Activated CD4-positive, alpha-beta T cell treated with anti-CD3 and anti-CD28 coated beads, Interleukin-2, amount 10 ng/mL, durations not matched to agents 7 days and 5 days (primary cell): ENCODE data around the gene ANKRD36. TPM values are rescaled to one million over a fixed set of nuclear protein-coding genes. Genes with fewer than 3 reads are reported as not detected.
"Not testable (repeated sequence)": the region's sequence is repeated elsewhere in the genome, so short reads cannot be mapped to it uniquely, and the experiment has no call there.

ENCODE experiments used
- CTCF ChIA-PET: fragments of 350-600 bp; sonication (Branson Sonifier 250); formaldehyde crosslinking; loops from one replicate; lab custom pipeline; 2021; ENCODE audit warnings: antibody characterized with exemption; lab: Charles Lee
- POLR2A ChIA-PET: fragments of 350-600 bp; sonication (Branson Sonifier 250); formaldehyde crosslinking; loops from one replicate; lab custom pipeline; 2021; ENCODE audit warnings: antibody characterized with exemption; lab: Charles Lee
- DNase-seq: peaks from one replicate; pipeline ENCODE4 v3.0.0-alpha.2; 2020
- H3K27ac Mint-ChIP-seq: one replicate; pipeline ENCODE4 v1.8.0; 2021; ENCODE audit warnings: mild to moderate bottlenecking, moderate library complexity, mixed read lengths
- H3K27me3 Mint-ChIP-seq: one replicate; pipeline ENCODE4 v1.8.0; 2021; ENCODE audit warnings: mixed read lengths
- H3K36me3 Mint-ChIP-seq: one replicate; pipeline ENCODE4 v1.8.0; 2021; ENCODE audit warnings: low read depth, mixed read lengths
- H3K4me1 Mint-ChIP-seq: one replicate; pipeline ENCODE4 v1.8.0; 2021; ENCODE audit warnings: mixed read lengths
- H3K4me3 Mint-ChIP-seq: one replicate; pipeline ENCODE4 v1.8.0; 2021; ENCODE audit warnings: mild to moderate bottlenecking, moderate library complexity, mixed read lengths
- H3K9me3 Mint-ChIP-seq: one replicate; pipeline ENCODE4 v1.8.0; 2021; ENCODE audit warnings: mixed read lengths
- total RNA-seq, 2 experiments: library from RNA; stranded (reverse); gene quantifications; one replicate each; pipeline ENCODE4 v1.2.3, GENCODE V29; 2021

ANKRD36 gene
- 10 to 100 TPM; 54.7 to 59.5 TPM for total RNA-seq

GRCh38 chr2:97113050-97113881, at the start of gene ANKRD36:
ANKRD36 (plus strand) TSS chr2:97113153; CDS start chr2:97113740, 587 bp downstream.
- H3K27ac Mint-ChIP-seq = peak within 1 kb of the TSS; percentile 97
- DNase-seq = peak; percentile 84
- not testable (repeated sequence) for H3K36me3 Mint-ChIP-seq, H3K9me3 Mint-ChIP-seq
- H3K4me1 Mint-ChIP-seq = peaks cover 12% of the 10 kb centered on the region
- ChIA-PET CTCF (interaction anchor here (0.7 to 2.2 kb wide), 15 partner anchors 10 to 350 kb away, joined by 3 to 15 read pairs (median 3); partner anchors contain the start of gene ANKRD39), POLR2A (interaction anchor here (1.3 kb wide), 1 partner anchor 150 kb away, joined by 3 read pairs; no protein-coding TSS in a partner anchor)
- H3K4me3 Mint-ChIP-seq = peak within 1 kb of the TSS; percentile 94
- peaks cover 22% of the 10 kb centered on the region for H3K27me3 Mint-ChIP-seq

- H3K9me3 Mint-ChIP-seq = not testable (repeated sequence)
Observed at GRCh38 chr2:97066030-97066429, 46.9 kb upstream of the ANKRD36 start.

GRCh38 chr2:97067279-97068004, 45.5 kb upstream of the ANKRD36 start:
- ChIA-PET POLR2A (no interaction called here), CTCF (interaction anchor here (0.6 kb wide), 1 partner anchor 107 kb away, joined by 3 read pairs; no protein-coding TSS in a partner anchor)
- Mint-ChIP-seq H3K9me3 (no peaks in the 10 kb centered on the region), H3K36me3 (no peaks in the 10 kb centered on the region), H3K27me3 (peaks cover 27% of the 10 kb centered on the region), H3K4me3 (no peak overlapping the region), H3K27ac (no peak overlapping the region), H3K4me1 (no peaks in the 10 kb centered on the region)
- no peak for DNase-seq

More at GRCh38 chr2:97066030-97066429, 46.9 kb upstream of the ANKRD36 start:
- POLR2A ChIA-PET, DNase-seq, H3K4me3 Mint-ChIP-seq, H3K4me1 Mint-ChIP-seq, H3K36me3 Mint-ChIP-seq, H3K27ac Mint-ChIP-seq: not testable (repeated sequence)
- CTCF ChIA-PET = interaction anchor here (0.6 kb wide), 1 partner anchor 1729 kb away, joined by 3 read pairs; no protein-coding TSS in a partner anchor
- H3K27me3 Mint-ChIP-seq = peaks cover 29% of the 10 kb centered on the region

GRCh38 chr2:97068074-97068473, 44.9 kb upstream of the ANKRD36 start:
- Mint-ChIP-seq H3K36me3 (no peaks in the 10 kb centered on the region), H3K9me3 (no peaks in the 10 kb centered on the region), H3K27ac (no peak overlapping the region), H3K4me3 (no peak overlapping the region), H3K27me3 (peaks cover 23% of the 10 kb centered on the region), H3K4me1 (no peaks in the 10 kb centered on the region)
- ChIA-PET CTCF (interaction anchor here (0.5 to 0.6 kb wide), 2 partner anchors 107 to 1723 kb away, joined by 3 read pairs; no protein-coding TSS in a partner anchor), POLR2A (no interaction called here)
- no peak for DNase-seq

GRCh38 chr2:97068722-97069121, 44.2 kb upstream of the ANKRD36 start:
- H3K9me3 Mint-ChIP-seq, H3K4me3 Mint-ChIP-seq, H3K27ac Mint-ChIP-seq, POLR2A ChIA-PET, H3K36me3 Mint-ChIP-seq, H3K4me1 Mint-ChIP-seq, DNase-seq: not testable (repeated sequence)
- peaks cover 23% of the 10 kb centered on the region for H3K27me3 Mint-ChIP-seq
- CTCF ChIA-PET = interaction anchor here (0.5 kb wide), 1 partner anchor 1722 kb away, joined by 3 read pairs; no protein-coding TSS in a partner anchor

- H3K36me3 Mint-ChIP-seq, H3K27ac Mint-ChIP-seq, H3K4me3 Mint-ChIP-seq, H3K4me1 Mint-ChIP-seq, H3K9me3 Mint-ChIP-seq, DNase-seq, CTCF ChIA-PET, POLR2A ChIA-PET: not testable (repeated sequence)
- peaks cover 23% of the 10 kb centered on the region for H3K27me3 Mint-ChIP-seq
Observed at GRCh38 chr2:97070915-97071314, 42.0 kb upstream of the ANKRD36 start.

GRCh38 chr2:97077213-97077612, 35.7 kb upstream of the ANKRD36 start:
- H3K4me3 Mint-ChIP-seq, DNase-seq, POLR2A ChIA-PET, CTCF ChIA-PET, H3K27ac Mint-ChIP-seq, H3K36me3 Mint-ChIP-seq, H3K4me1 Mint-ChIP-seq, H3K9me3 Mint-ChIP-seq: not testable (repeated sequence)
- H3K27me3 Mint-ChIP-seq = peaks cover 11% of the 10 kb centered on the region

GRCh38 chr2:97080855-97081254, 32.1 kb upstream of the ANKRD36 start:
- H3K9me3 Mint-ChIP-seq, POLR2A ChIA-PET, DNase-seq, H3K27me3 Mint-ChIP-seq, H3K27ac Mint-ChIP-seq, H3K4me1 Mint-ChIP-seq, H3K36me3 Mint-ChIP-seq, CTCF ChIA-PET, H3K4me3 Mint-ChIP-seq: not testable (repeated sequence)

- H3K4me1 Mint-ChIP-seq, CTCF ChIA-PET, H3K4me3 Mint-ChIP-seq, H3K36me3 Mint-ChIP-seq, H3K27me3 Mint-ChIP-seq, POLR2A ChIA-PET, H3K27ac Mint-ChIP-seq, H3K9me3 Mint-ChIP-seq, DNase-seq: not testable (repeated sequence)
Observed at GRCh38 chr2:97082206-97082605, 30.7 kb upstream of the ANKRD36 start.

GRCh38 chr2:97083516-97083915, 29.4 kb upstream of the ANKRD36 start:
- H3K36me3 Mint-ChIP-seq, CTCF ChIA-PET, H3K27me3 Mint-ChIP-seq, H3K4me1 Mint-ChIP-seq, H3K27ac Mint-ChIP-seq, H3K9me3 Mint-ChIP-seq, DNase-seq, POLR2A ChIA-PET, H3K4me3 Mint-ChIP-seq: not testable (repeated sequence)

GRCh38 chr2:97085093-97085492, 27.9 kb upstream of the ANKRD36 start:
- H3K9me3 Mint-ChIP-seq, H3K4me1 Mint-ChIP-seq, H3K36me3 Mint-ChIP-seq, H3K27me3 Mint-ChIP-seq, DNase-seq, POLR2A ChIA-PET, H3K27ac Mint-ChIP-seq, H3K4me3 Mint-ChIP-seq, CTCF ChIA-PET: not testable (repeated sequence)

- POLR2A ChIA-PET, H3K27me3 Mint-ChIP-seq, H3K4me1 Mint-ChIP-seq, H3K9me3 Mint-ChIP-seq, H3K36me3 Mint-ChIP-seq, H3K4me3 Mint-ChIP-seq, CTCF ChIA-PET, H3K27ac Mint-ChIP-seq, DNase-seq: not testable (repeated sequence)
Observed at GRCh38 chr2:97088706-97089105, 24.2 kb upstream of the ANKRD36 start.

- H3K27me3 Mint-ChIP-seq, H3K9me3 Mint-ChIP-seq, DNase-seq, H3K4me3 Mint-ChIP-seq, H3K36me3 Mint-ChIP-seq, POLR2A ChIA-PET: not testable (repeated sequence)
- CTCF ChIA-PET = interaction anchor here (0.6 to 1.2 kb wide), 2 partner anchors 20 to 241 kb away, joined by 4 to 5 read pairs; partner anchors contain the start of gene ANKRD36
- Mint-ChIP-seq H3K4me1 (peaks cover 13% of the 10 kb centered on the region), H3K27ac (peak overlapping the region; percentile 1)
Observed at GRCh38 chr2:97092946-97093345, 20.0 kb upstream of the ANKRD36 start.
